ENCODE data around the gene SYT13.

DNA sequence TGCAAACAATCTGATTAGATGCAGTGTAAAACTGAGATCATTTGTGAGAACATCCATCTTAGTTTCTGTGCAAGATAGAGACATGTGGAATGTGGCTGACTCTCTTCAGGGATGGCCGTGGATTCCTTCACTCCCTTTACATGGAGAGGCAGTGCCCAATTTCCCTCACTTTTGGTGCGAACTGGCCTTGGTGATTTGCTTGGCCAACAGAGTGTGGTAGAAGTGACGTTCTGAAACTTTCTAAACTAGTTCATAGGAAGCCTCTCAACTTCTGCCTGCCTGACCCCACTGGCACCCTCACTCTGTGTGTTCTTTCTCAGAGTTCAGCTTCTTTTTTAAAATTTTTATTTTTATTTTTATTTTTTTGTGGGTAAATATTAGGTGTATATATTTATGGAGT is 9.9 kb upstream of the SYT13 start:
- TF ChIP-seq, protein P1, sequence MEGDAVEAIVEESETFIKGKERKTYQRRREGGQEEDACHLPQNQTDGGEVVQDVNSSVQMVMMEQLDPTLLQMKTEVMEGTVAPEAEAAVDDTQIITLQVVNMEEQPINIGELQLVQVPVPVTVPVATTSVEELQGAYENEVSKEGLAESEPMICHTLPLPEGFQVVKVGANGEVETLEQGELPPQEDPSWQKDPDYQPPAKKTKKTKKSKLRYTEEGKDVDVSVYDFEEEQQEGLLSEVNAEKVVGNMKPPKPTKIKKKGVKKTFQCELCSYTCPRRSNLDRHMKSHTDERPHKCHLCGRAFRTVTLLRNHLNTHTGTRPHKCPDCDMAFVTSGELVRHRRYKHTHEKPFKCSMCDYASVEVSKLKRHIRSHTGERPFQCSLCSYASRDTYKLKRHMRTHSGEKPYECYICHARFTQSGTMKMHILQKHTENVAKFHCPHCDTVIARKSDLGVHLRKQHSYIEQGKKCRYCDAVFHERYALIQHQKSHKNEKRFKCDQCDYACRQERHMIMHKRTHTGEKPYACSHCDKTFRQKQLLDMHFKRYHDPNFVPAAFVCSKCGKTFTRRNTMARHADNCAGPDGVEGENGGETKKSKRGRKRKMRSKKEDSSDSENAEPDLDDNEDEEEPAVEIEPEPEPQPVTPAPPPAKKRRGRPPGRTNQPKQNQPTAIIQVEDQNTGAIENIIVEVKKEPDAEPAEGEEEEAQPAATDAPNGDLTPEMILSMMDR (IDR thresholded peaks at IDR 0.05 in 2 of 3, conservative IDR thresholded peaks at IDR 0.05 in 1 of 3; ENCODE audit: control insufficient read depth in 2 of 3, extremely low read depth in 1 of 3, insufficient read depth in 1 of 3, low read depth in 3 of 3, low read length in 3 of 3), result no peak
- no peak for TF ChIP-seq MXI1 (IDR thresholded peaks at IDR 0.05; ENCODE audit: low read depth, low read length)
- TF ChIP-seq, protein P2, sequence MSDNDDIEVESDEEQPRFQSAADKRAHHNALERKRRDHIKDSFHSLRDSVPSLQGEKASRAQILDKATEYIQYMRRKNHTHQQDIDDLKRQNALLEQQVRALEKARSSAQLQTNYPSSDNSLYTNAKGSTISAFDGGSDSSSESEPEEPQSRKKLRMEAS (IDR thresholded peaks at IDR 0.05; ENCODE audit: low read depth, low read length), result no peak
- TF ChIP-seq, protein P3, sequence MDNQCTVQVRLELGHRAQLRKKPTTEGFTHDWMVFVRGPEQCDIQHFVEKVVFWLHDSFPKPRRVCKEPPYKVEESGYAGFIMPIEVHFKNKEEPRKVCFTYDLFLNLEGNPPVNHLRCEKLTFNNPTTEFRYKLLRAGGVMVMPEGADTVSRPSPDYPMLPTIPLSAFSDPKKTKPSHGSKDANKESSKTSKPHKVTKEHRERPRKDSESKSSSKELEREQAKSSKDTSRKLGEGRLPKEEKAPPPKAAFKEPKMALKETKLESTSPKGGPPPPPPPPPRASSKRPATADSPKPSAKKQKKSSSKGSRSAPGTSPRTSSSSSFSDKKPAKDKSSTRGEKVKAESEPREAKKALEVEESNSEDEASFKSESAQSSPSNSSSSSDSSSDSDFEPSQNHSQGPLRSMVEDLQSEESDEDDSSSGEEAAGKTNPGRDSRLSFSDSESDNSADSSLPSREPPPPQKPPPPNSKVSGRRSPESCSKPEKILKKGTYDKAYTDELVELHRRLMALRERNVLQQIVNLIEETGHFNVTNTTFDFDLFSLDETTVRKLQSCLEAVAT (IDR thresholded peaks at IDR 0.05), result no peak

Measured in GM12878 (cell line).